ENCODE measurements around the gene IST1. TPM values are rescaled to one million over a fixed set of nuclear protein-coding genes. Genes with fewer than 3 reads are reported as not detected.
A peak's percentile ranks its signal among the peaks of the same experiment; 100 is the strongest.

Gene IST1
- total and polyA plus RNA-seq, 9 of the 15 experiments (the other 6 are each of a cell fraction or from before 2014, with no cell fraction given): 135 to 334 (median 188) TPM

DNA sequence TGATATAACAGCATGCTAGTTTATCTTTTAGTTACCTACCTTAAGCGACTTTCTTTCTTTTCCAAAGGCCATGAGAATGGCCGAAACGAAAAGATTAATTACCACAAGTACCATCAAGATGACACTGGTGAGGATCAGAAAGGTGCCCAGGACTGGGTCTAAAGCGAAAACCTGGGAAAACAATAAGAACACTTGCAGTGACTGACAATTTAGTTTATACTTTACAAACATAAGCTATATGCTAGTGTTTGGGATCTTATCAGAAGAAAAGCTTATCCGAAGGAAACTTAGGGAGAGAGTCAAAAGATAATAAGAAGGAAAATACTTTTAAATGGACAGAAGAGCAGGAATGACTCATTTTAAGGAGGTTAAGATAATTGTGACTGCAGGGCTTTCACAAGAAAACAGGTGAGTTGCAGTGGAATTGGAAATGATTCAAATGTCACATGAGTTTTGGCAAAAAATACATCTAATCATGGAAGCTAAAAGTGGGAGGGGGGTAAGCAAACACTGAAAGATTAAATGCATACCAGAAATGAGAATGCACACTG is 34.8 kb downstream of the IST1 start (continued):
- TF ChIP-seq TFE3 (CRISPR knock-in tag; IDR thresholded peaks at IDR 0.05): no peak
- no peak for TF ChIP-seq FOXK1 (CRISPR knock-in tag; IDR thresholded peaks at IDR 0.05; ENCODE audit: borderline replicate concordance)
- peak; percentile 30; the same call in 1 of the 2 replicates for TF ChIP-seq SMARCA4 (IDR thresholded peaks at IDR 0.05)
- TF ChIP-seq CEBPG (CRISPR knock-in tag; IDR thresholded peaks at IDR 0.05): no peak
- no peak for TF ChIP-seq CEBPG (tag; conservative IDR thresholded peaks at IDR 0.05 in 1 of 2, IDR thresholded peaks at IDR 0.05 in 1 of 2)

DNA sequence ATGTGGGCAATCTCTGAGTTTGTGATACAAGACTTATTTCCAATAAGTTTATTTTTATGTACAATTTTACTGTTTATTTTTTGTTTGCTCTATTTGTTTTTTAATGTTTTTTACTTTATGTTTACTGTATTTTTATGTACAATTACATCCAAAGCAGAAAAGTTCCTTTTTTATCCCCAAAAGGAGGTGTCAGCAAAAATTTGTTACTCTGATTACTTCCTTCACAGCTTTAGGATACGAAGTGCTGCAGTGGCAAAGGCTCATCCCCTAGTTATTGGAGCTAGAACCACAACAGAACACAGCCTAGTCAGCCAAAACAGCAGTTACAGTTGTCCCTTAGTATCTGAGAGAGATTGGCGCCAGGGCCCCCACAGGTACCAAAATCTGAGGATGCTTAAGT is 35.7 kb downstream of the IST1 start:
- POLR2A ChIA-PET: interaction anchor here (0.7 kb wide), 1 partner anchor 20 kb away, joined by 3 read pairs; no protein-coding TSS in a partner anchor
- TF ChIP-seq NFIX (CRISPR knock-in tag; IDR thresholded peaks at IDR 0.05; ENCODE audit: low read depth): no peak
- TF ChIP-seq ATF7 (IDR thresholded peaks at IDR 0.05): no peak
- TF ChIP-seq TBP (optimal IDR thresholded peaks at IDR 0.05; ENCODE audit: low read depth, low read length): no peak
- TF ChIP-seq, protein P1, sequence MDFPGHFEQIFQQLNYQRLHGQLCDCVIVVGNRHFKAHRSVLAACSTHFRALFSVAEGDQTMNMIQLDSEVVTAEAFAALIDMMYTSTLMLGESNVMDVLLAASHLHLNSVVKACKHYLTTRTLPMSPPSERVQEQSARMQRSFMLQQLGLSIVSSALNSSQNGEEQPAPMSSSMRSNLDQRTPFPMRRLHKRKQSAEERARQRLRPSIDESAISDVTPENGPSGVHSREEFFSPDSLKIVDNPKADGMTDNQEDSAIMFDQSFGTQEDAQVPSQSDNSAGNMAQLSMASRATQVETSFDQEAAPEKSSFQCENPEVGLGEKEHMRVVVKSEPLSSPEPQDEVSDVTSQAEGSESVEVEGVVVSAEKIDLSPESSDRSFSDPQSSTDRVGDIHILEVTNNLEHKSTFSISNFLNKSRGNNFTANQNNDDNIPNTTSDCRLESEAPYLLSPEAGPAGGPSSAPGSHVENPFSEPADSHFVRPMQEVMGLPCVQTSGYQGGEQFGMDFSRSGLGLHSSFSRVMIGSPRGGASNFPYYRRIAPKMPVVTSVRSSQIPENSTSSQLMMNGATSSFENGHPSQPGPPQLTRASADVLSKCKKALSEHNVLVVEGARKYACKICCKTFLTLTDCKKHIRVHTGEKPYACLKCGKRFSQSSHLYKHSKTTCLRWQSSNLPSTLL (IDR thresholded peaks at IDR 0.05): no peak
- TF ChIP-seq HDAC2 (IDR thresholded peaks at IDR 0.05): no peak
- TF ChIP-seq MAFK (IDR thresholded peaks at IDR 0.05; ENCODE audit: low read length): peak; percentile 48; the same call in 1 of the 2 replicates
- TF ChIP-seq MAFF (IDR thresholded peaks at IDR 0.05; ENCODE audit: low read length): peak; percentile 72
- TF ChIP-seq C11orf30 (IDR thresholded peaks at IDR 0.05; ENCODE audit: low read depth): peak; percentile 80
- TF ChIP-seq STAT5B (CRISPR knock-in tag; IDR thresholded peaks at IDR 0.05): no peak
- TF ChIP-seq MAFG (tag; conservative IDR thresholded peaks at IDR 0.05): peak; percentile 68
- no peak for TF ChIP-seq ZBTB17 (CRISPR knock-in tag; IDR thresholded peaks at IDR 0.05)
- no peak for TF ChIP-seq MBD1 (CRISPR knock-in tag; IDR thresholded peaks at IDR 0.05)
- TF ChIP-seq ZNF316 (IDR thresholded peaks at IDR 0.05): peak; percentile 89

More for the DNA sequence above, 35.7 kb downstream of the IST1 start:
- in situ Hi-C loops (cut with MboI): no loop called here
- FAIRE-seq: no peak
- H3K9ac ChIP-seq (ENCODE audit: insufficient read depth in 1 of 2, low read depth in 2 of 2, low read length in 2 of 2): no peak overlapping the region
- ATAC-seq: no peak
- no peak overlapping the region for H3K4me3 ChIP-seq
- peaks cover 5% of the 10 kb centered on the region; the same call in 2 of the 3 replicates for H3K79me2 ChIP-seq (ENCODE audit: control insufficient read depth, insufficient read depth, low read length)
- no peak for DNase-seq (ENCODE audit: extremely low read depth in 1 of 4, low spot score in 3 of 4)
- H3K27ac ChIP-seq (ENCODE audit: extremely low read depth, low read depth, low read length): no peak overlapping the region
- H3K9me3 ChIP-seq (replicated peaks; ENCODE audit: control insufficient read depth, insufficient read depth, low read depth, low read length): no peaks in the 10 kb centered on the region
- BruUV-seq (replicated peaks): no TSS peak
- peaks cover 0 to 7% of the 10 kb centered on the region in 2 experiments; a peak in 2 of 5 replicates for H3K4me1 ChIP-seq (replicated peaks in 1 of 2; ENCODE audit: control insufficient read depth in 2 of 2, insufficient read depth in 2 of 2, low read length in 2 of 2)
- H4K20me1 ChIP-seq (replicated peaks; ENCODE audit: control insufficient read depth, insufficient read depth, low read length): peaks cover 8% of the 10 kb centered on the region; the same call in 1 of the 2 replicates
- CTCF ChIA-PET (ENCODE audit: low intra/inter-chr PET ratio): no interaction called here
- no peak overlapping the region for H3K4me2 ChIP-seq (ENCODE audit: insufficient read depth, low read length)
- 88% methylated on average over 2 of the region's 2 CpGs for WGBS (ENCODE audit: insufficient coverage, low coverage, missing lambda C conversion rate)
- peaks cover 66% of the 10 kb centered on the region for H3K36me3 ChIP-seq (ENCODE audit: control insufficient read depth, insufficient read depth, low read length)
- intact Hi-C loops (cut with micrococcal nuclease): no loop called here
- H3K27me3 ChIP-seq (ENCODE audit: control insufficient read depth in 2 of 2, insufficient read depth in 2 of 2, low read length in 2 of 2): no peaks in the 10 kb centered on the region
- H3K9me1 ChIP-seq (ENCODE audit: control insufficient read depth, insufficient read depth, low read length): no peaks in the 10 kb centered on the region
- H2AFZ ChIP-seq (ENCODE audit: low read depth, low read length): no peak overlapping the region

Measured in K562 (cell line).